RPMI8226 (cell line): Measurements from ENCODE around the gene STPG4.
"Not testable (repeated sequence)": the region's sequence is repeated elsewhere in the genome, so short reads cannot be mapped to it uniquely, and the experiment has no call there.

Experiments used
- DNase-seq: peaks from one replicate; pipeline ENCODE4 v3.0.0-alpha.2; 2015

The STPG4 gene

GRCh38 chr2:47124740-47125139 lies 30.4 kb downstream of the STPG4 start:
- not testable (repeated sequence) for DNase-seq

DNA sequence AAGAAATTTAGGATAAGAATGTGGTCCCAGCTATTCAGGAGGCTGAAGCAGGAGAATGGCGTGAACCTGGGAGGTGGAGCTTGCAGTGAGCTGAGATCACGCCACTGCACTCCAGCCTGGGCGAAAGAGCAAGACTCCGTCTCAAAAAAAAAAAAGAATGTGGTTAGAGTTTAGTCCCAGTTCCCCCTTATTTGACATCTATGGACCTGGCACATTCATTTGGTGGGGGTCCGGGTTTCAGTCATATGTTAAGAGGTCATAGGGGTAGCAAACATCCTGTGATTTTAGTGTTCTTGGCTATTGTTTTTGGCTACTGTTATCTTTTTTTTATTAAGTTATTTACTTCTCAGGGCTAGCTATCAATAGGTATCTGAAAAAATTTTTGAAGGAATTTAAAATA lies 34.7 kb downstream of the STPG4 start:
- DNase-seq = not testable (repeated sequence)

GRCh38 chr2:47119001-47119400 lies 36.1 kb downstream of the STPG4 start:
- DNase-seq = no peak

DNA sequence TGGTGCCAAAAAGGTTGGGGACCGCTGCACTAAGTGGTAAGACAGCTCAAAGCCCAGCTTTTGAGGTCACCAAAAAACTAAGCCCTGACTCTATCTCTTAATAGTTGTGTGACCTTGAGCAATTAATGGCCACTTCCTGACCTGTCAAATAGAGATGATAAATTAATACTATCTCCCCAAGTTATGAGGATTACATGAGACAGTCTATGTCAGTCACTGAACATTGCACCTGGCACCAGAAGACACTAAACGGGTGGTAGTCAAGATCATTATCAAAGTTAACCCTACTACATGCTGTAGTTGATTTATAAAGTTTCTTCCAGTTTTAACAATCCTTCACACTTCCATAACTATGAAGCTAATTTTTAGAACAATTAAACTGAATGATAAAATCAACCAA lies 36.5 kb downstream of the STPG4 start:
- no peak for DNase-seq

- no peak for DNase-seq
Observed at GRCh38 chr2:47112665-47113435, 42.3 kb downstream of the STPG4 start.

DNA sequence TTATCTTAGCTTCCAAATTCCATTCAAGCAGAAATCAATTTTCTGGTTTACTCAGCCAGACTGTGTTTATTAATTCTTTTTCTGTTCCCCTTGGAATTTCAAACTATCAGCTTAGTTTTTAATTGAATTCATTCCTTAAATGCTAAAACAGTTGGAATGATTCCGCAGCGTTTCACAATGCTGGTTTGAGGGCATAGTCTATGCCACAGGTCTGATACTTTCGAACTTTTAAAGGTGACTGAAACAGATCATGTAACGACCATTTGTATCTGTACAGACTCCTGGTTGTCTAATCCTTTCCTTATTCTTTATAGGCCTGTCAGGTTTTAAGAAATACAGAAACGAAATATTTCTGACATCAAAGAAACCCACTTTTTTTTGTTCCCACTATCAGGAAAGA lies 45.4 kb downstream of the STPG4 start:
- no peak for DNase-seq

DNA sequence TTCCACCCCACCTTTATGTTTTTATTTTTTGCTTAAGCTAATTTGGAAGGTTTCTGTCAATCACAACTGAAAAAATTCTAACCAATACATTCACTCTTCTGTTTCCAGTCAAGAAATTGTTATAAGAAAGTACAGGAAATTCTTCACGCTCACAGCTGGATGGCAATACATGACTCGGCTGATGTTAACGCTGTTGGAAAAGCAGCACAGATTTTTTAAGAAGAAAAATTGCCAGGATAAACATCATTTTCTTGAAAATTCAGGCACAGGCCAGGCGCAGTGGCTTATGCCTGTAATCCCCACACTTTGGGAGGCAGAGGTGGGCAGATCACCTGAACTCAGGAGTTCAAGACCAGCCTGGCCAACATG lies 46.1 kb downstream of the STPG4 start:
- no peak for DNase-seq

DNA sequence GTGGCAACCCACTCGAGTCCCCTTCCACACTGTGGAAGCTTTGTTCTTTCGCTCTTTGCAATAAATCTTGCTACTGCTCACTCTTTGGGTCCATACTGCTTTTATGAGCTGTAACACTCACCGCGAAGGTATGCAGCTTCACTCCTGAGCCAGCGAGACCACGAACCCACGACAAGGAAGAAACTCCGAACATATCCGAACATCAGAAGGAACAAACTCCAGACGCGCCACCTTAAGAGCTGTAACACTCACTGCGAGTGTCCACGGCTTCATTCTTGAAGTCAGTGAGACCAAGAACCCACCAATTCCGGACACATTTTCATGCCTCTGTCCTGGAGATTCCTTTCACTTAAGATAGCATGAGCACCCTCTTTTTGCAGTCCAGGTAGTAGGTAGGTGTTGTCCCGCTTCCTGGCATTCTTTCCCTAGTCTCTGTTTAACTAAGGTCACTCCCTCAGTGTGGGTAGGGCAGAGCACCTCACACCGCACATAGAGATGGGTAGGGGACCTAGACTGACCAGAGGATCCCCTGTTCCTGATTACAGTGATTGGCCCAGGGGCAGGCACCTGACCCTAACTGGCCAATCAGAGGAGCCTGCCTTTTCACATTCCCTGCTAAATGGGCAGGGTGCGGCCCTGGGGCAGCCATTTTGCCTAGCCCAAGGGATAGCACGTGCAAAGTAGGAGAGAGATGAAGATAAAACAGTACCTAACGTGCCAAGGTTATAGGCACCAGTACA lies 46.7 kb downstream of the STPG4 start:
- not testable (repeated sequence) for DNase-seq

DNA sequence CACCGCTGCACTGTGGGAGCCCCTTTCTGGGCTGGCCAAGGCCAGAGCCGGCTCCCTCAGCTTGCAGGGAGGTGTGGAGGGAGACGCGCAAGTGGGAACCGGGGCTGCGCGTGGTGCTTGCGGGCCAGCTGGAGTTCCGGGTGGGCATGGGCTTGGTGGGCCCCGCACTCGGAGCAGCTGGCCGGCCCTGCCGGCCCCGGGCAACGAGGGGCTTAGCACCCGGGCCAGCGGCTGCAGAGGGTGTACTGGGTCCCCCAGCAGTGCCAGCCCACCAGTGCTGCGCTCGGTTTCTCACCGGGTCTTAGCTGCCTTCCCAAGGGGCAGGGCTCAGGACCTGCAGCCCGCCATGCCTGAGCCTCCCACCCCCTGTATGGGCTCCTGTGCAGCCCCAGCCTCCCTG lies 47.9 kb downstream of the STPG4 start:
- DNase-seq = not testable (repeated sequence)

DNA sequence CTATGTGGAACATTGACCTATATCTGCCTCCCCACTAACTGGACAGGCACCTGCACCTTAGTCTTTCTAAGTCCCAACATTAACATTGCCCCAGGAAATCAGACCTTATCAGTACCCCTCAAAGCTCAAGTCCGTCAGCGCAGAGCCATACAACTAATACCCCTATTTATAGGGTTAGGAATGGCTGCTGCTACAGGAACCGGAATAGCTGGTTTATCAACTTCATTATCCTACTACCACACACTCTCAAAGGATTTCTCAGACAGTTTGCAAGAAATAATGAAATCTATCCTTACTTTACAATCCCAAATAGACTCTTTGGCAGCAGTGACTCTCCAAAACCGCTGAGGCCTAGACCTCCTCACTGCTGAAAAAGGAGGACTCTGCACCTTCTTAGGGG lies 48.9 kb downstream of the STPG4 start:
- not testable (repeated sequence) for DNase-seq

- DNase-seq = not testable (repeated sequence)
Observed at GRCh38 chr2:47099712-47100111, 55.4 kb downstream of the STPG4 start.

- no peak for DNase-seq
Observed at GRCh38 chr2:47098953-47099352, 56.2 kb downstream of the STPG4 start.

- no peak for DNase-seq
Observed at GRCh38 chr2:47097563-47097962, 57.5 kb downstream of the STPG4 start.

- DNase-seq = no peak
Observed at GRCh38 chr2:47096451-47096850, 58.7 kb downstream of the STPG4 start.

GRCh38 chr2:47095349-47096020 lies 59.6 kb downstream of the STPG4 start:
- no peak for DNase-seq

GRCh38 chr2:47094511-47095142 lies 60.5 kb downstream of the STPG4 start:
- DNase-seq = no peak

GRCh38 chr2:47093626-47094025 lies 61.5 kb downstream of the STPG4 start:
- no peak for DNase-seq

DNA sequence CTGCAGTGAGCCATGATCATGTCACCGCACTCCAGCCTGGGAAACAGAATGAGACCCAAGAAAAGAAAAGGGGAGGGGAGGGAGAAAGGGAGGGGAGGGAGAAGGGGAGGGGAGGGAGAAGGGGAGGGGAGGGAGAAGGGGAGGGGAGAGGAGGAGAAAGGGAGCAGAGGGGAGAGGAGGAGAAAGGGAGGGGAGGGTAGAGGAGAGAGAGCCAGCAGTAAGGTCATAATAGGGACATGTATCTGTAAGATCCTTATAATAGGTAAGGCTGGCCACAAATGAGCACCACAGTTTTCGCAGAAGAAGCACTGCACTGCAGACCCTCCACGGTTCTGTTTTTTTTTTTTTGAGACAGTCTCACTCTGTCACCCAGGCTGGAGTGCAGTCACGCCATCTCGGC lies 62.6 kb downstream of the STPG4 start:
- no peak for DNase-seq

- no peak for DNase-seq
Observed at GRCh38 chr2:47091118-47091517, 64.0 kb downstream of the STPG4 start.

DNA sequence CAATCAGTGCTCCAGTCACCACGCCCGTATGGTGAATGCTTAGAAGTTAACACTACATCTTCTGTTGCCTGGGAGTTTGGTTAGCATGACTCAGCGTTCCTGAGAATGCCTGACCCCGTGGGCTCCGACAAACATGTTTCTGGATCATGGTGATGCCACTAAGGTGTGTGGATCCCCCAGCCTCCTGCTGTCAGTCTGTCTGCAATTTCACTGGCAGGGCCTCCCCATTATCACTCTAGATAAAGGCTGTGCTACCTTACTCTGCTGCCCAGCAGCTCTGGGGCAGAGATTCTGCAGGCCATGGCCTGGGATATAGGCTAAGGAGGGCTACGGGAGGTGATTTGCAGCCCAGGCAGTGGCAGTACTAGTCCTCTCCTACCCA lies 66.0 kb downstream of the STPG4 start:
- no peak for DNase-seq

- DNase-seq = no peak
Observed at GRCh38 chr2:47088371-47089082, 66.6 kb downstream of the STPG4 start.

DNA sequence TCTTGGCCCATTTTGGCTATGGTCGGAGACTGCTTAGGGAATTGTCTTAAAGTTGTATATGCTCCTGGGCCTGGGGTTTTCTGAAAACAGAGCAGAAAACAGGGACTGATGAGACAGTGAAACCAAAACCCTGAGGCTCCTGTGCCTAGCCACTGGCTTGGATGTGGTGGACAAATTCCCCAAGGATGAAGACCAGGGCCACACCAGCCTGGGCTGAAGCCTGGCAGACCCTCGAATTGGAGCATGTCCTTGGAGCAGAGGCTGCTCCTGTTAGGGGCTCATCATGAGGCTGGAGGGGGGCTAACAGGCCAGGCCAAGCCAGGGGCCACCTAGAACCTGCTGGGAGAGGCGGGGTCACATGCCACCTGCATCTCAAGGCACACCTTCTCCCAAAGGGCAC lies 68.1 kb downstream of the STPG4 start:
- no peak for DNase-seq

DNA sequence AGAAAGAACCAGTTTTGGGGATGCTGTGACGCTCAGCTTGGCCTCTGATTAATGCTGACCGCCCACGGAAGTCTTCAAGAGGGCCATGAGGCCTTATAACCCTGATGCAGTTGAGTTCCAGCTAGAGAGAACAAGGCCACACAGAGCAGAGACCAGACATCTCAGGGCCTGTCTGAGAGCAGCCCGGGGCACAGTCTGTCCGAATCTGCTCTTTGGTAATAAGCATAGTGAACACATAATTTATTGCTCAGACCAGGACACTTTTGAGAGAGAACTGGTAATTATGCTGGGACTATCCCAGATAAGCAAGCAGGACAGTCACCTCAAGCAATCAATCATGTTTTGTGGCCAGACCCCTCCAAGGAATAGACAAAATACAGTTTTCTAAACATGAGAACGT lies 68.5 kb downstream of the STPG4 start:
- no peak for DNase-seq
